GM12878 (cell line): ENCODE data around the gene NEU4. TPM values are rescaled to one million over a fixed set of nuclear protein-coding genes. Genes with fewer than 3 reads are reported as not detected.
A peak's percentile ranks its signal among the peaks of the same experiment; 100 is the strongest.

Experiments
- ASH2L ChIP-seq: fragments of 300-600, 200-600 bp; sonication (generic); IDR thresholded peaks from 2 replicates; pipeline ENCODE4 v1.6.1; 2017; ENCODE audit warnings: low read depth, mild to moderate bottlenecking, borderline replicate concordance
- EED ChIP-seq: sonication (generic); IDR thresholded peaks from 2 replicates; pipeline ENCODE4 v1.6.1; 2016; ENCODE audit warnings: antibody characterized with exemption, low read depth
- FOXM1 ChIP-seq: IDR thresholded peaks from 2 replicates; pipeline ENCODE4 v1.6.1; 2012; ENCODE audit warnings: low read depth, mild to moderate bottlenecking, inconsistent platforms, low read length, moderate library complexity
- JUNB ChIP-seq: IDR thresholded peaks from 2 replicates; pipeline ENCODE4 v1.6.1; 2016; ENCODE audit warnings: antibody characterized with exemption, mild to moderate bottlenecking
- LARP7 ChIP-seq: fragments of 450-650 bp; IDR thresholded peaks from 2 replicates; pipeline ENCODE4 v1.6.1; 2017; ENCODE audit warnings: mild to moderate bottlenecking
- MYB ChIP-seq: fragments of 150-350 bp; IDR thresholded peaks from 2 replicates; pipeline ENCODE4 v1.6.1; 2014; ENCODE audit warnings: mild to moderate bottlenecking, low read depth, low read length, borderline replicate concordance
- NFXL1 ChIP-seq: fragments of 450-650 bp; IDR thresholded peaks from 2 replicates; pipeline ENCODE4 v1.6.1; 2017; ENCODE audit warnings: antibody characterized with exemption, mild to moderate bottlenecking, borderline replicate concordance
- PML ChIP-seq: IDR thresholded peaks from 2 replicates; pipeline ENCODE4 v1.6.1; 2012; ENCODE audit warnings: low read length, inconsistent platforms
- POLR2AphosphoS5 ChIP-seq: IDR thresholded peaks from 2 replicates; pipeline ENCODE4 v1.6.1; 2011; ENCODE audit warnings: mild to moderate bottlenecking, low read length, inconsistent platforms
- RELA ChIP-seq: fragments of 450-650 bp; IDR thresholded peaks from 2 replicates; pipeline ENCODE4 v1.8.0; 2014; ENCODE audit warnings: borderline replicate concordance; ENCODE audit not compliant: partially characterized antibody
- SMAD5 ChIP-seq: IDR thresholded peaks from 2 replicates; pipeline ENCODE4 v1.6.1; 2016; ENCODE audit warnings: antibody characterized with exemption, low read depth
- SREBF2 ChIP-seq: IDR thresholded peaks from 2 replicates; pipeline ENCODE4 v1.6.1; 2012; ENCODE audit warnings: mild to moderate bottlenecking, low read length
- YY1 ChIP-seq: IDR thresholded peaks from 2 replicates; pipeline ENCODE4 v1.6.1; 2011; ENCODE audit warnings: low read depth, mild to moderate bottlenecking, low read length
- ZBED1 ChIP-seq: IDR thresholded peaks from 2 replicates; pipeline ENCODE4 v1.6.1; 2016; ENCODE audit warnings: borderline replicate concordance
- polyA plus RNA-seq, 11 experiments: library from polyadenylated mRNA; depleted of rRNA in 4 of 11; unstranded in 6 of 11; stranded (reverse) in 5 of 11; fragments of >200 nt; fragmentation: Nextera tagmentation in 4 of 11; fragmentation: Illumina TruSeq in 1 of 11; extraction: Ambion mirVana in 4 of 11; extraction: Trizol in 1 of 11; gene quantifications; 1 replicate in 1 of 11; 2 replicates in 10 of 11; pipeline versions ENCODE4 v1.2.1 to v1.2.3, GENCODE V29; 2011 to 2016; ENCODE audit warnings: inconsistent platforms in 2 of 11, missing spikeins in 2 of 11, low read depth in 1 of 11
- total RNA-seq, 4 experiments: library from RNA; depleted of rRNA in 3 of 4; stranded (reverse); fragments of >200 nt in 3 of 4; fragmentation: Illumina TruSeq in 1 of 4; extraction: Trizol in 1 of 4; gene quantifications; 2 replicates each; pipeline versions ENCODE4 v1.2.1 to v1.2.3, GENCODE V29; 2013 to 2021
- TF ChIP-seq, protein P1 (sequence below): IDR thresholded peaks from 2 replicates; pipeline ENCODE4 v1.6.1; 2011; ENCODE audit warnings: borderline replicate concordance, low read depth, mild to moderate bottlenecking, moderate library complexity, low read length; ENCODE audit not compliant: insufficient read depth, poor library complexity, severe bottlenecking
- TF ChIP-seq, protein P2 (sequence below): fragments of 450-650 bp; IDR thresholded peaks from 2 replicates; pipeline ENCODE4 v1.6.1; 2014; ENCODE audit warnings: mild to moderate bottlenecking
- TF ChIP-seq, protein P3 (sequence below): fragments of 450-650 bp; IDR thresholded peaks from 2 replicates; pipeline ENCODE4 v1.6.1; 2017; ENCODE audit warnings: borderline replicate concordance
- TF ChIP-seq, protein P4 (sequence below), 3 experiments: IDR thresholded peaks in 2 of 3; conservative IDR thresholded peaks in 1 of 3; 2 replicates each; pipeline ENCODE4 v1.5.1; 2011; ENCODE audit warnings: low read depth in 3 of 3, low read length in 3 of 3, mild to moderate bottlenecking in 3 of 3, control low read depth in 2 of 3, moderate library complexity in 2 of 3, inconsistent platforms in 1 of 3, mixed read lengths in 1 of 3; ENCODE audit not compliant: control insufficient read depth in 2 of 3, insufficient read depth in 1 of 3; ENCODE audit errors: extremely low read depth in 1 of 3
- TF ChIP-seq, protein P5 (sequence below): fragments of 450-650 bp; conservative IDR thresholded peaks from 2 replicates; pipeline ENCODE4 v1.6.1; 2017; ENCODE audit warnings: mild to moderate bottlenecking, moderate library complexity

The NEU4 gene
- total and polyA plus RNA-seq, 10 of the 15 experiments (the other 5 are each of a cell fraction or from before 2014, with no cell fraction given), result 0.01 to 0.28 (median 0.14) TPM; not detected in 5

DNA sequence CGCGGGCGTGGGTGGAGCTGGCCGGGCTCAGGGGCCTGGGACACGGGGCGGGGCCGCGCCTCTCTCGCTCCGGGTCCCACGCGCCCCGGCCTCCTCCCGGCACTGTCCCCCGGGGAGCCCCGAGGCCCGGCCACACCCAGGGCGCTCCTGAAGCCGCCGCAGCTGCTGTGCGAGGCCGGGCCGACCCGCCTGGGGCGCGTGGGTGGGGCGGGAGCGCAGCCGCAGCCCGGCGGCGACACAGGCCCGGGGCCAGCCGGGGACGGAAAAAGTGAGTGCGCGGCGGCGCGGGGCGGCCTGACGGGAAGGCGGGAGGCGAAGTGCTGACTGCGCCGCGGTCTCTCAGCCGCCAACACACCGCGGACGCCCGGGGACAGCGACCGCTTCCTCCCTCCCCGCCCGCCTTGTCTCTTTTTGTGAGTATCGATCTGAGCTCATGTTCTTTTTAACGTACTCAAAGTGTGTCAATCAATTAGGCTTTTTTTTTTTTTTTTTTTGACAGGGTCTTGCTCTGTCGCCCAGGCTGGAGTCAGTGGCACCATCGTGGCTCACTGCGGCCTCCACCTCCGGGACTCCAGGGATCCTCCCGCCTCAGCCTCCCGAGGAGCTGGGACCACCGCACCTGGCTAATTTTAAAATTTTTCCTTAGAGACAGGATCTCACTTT lies 35.2 kb downstream of the NEU4 start (continued):
- TF ChIP-seq, protein P1, sequence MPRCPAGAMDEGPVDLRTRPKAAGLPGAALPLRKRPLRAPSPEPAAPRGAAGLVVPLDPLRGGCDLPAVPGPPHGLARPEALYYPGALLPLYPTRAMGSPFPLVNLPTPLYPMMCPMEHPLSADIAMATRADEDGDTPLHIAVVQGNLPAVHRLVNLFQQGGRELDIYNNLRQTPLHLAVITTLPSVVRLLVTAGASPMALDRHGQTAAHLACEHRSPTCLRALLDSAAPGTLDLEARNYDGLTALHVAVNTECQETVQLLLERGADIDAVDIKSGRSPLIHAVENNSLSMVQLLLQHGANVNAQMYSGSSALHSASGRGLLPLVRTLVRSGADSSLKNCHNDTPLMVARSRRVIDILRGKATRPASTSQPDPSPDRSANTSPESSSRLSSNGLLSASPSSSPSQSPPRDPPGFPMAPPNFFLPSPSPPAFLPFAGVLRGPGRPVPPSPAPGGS, result no peak
- TF ChIP-seq JUNB, result no peak
- TF ChIP-seq SMAD5, result no peak
- no peak for TF ChIP-seq ZBED1
- TF ChIP-seq, protein P2, sequence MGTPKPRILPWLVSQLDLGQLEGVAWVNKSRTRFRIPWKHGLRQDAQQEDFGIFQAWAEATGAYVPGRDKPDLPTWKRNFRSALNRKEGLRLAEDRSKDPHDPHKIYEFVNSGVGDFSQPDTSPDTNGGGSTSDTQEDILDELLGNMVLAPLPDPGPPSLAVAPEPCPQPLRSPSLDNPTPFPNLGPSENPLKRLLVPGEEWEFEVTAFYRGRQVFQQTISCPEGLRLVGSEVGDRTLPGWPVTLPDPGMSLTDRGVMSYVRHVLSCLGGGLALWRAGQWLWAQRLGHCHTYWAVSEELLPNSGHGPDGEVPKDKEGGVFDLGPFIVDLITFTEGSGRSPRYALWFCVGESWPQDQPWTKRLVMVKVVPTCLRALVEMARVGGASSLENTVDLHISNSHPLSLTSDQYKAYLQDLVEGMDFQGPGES, result no peak
- TF ChIP-seq SREBF2, result no peak
- TF ChIP-seq NFXL1, result no peak
- no peak for TF ChIP-seq PML
- TF ChIP-seq ASH2L, result no peak
- TF ChIP-seq MYB, result no peak
- TF ChIP-seq, protein P3, sequence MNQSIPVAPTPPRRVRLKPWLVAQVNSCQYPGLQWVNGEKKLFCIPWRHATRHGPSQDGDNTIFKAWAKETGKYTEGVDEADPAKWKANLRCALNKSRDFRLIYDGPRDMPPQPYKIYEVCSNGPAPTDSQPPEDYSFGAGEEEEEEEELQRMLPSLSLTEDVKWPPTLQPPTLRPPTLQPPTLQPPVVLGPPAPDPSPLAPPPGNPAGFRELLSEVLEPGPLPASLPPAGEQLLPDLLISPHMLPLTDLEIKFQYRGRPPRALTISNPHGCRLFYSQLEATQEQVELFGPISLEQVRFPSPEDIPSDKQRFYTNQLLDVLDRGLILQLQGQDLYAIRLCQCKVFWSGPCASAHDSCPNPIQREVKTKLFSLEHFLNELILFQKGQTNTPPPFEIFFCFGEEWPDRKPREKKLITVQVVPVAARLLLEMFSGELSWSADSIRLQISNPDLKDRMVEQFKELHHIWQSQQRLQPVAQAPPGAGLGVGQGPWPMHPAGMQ, result no peak
- TF ChIP-seq, protein P4, sequence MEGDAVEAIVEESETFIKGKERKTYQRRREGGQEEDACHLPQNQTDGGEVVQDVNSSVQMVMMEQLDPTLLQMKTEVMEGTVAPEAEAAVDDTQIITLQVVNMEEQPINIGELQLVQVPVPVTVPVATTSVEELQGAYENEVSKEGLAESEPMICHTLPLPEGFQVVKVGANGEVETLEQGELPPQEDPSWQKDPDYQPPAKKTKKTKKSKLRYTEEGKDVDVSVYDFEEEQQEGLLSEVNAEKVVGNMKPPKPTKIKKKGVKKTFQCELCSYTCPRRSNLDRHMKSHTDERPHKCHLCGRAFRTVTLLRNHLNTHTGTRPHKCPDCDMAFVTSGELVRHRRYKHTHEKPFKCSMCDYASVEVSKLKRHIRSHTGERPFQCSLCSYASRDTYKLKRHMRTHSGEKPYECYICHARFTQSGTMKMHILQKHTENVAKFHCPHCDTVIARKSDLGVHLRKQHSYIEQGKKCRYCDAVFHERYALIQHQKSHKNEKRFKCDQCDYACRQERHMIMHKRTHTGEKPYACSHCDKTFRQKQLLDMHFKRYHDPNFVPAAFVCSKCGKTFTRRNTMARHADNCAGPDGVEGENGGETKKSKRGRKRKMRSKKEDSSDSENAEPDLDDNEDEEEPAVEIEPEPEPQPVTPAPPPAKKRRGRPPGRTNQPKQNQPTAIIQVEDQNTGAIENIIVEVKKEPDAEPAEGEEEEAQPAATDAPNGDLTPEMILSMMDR (IDR thresholded peaks at IDR 0.05 in 2 of 3, conservative IDR thresholded peaks at IDR 0.05 in 1 of 3; ENCODE audit: control insufficient read depth in 2 of 3, extremely low read depth in 1 of 3, insufficient read depth in 1 of 3, low read depth in 3 of 3, low read length in 3 of 3), result no peak
- TF ChIP-seq RELA, result no peak
- TF ChIP-seq EED, result peak; percentile 44
- TF ChIP-seq POLR2AphosphoS5, result no peak
- TF ChIP-seq, protein P5, sequence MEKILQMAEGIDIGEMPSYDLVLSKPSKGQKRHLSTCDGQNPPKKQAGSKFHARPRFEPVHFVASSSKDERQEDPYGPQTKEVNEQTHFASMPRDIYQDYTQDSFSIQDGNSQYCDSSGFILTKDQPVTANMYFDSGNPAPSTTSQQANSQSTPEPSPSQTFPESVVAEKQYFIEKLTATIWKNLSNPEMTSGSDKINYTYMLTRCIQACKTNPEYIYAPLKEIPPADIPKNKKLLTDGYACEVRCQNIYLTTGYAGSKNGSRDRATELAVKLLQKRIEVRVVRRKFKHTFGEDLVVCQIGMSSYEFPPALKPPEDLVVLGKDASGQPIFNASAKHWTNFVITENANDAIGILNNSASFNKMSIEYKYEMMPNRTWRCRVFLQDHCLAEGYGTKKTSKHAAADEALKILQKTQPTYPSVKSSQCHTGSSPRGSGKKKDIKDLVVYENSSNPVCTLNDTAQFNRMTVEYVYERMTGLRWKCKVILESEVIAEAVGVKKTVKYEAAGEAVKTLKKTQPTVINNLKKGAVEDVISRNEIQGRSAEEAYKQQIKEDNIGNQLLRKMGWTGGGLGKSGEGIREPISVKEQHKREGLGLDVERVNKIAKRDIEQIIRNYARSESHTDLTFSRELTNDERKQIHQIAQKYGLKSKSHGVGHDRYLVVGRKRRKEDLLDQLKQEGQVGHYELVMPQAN, result peak; percentile 53; the same call in 1 of the 2 replicates
- TF ChIP-seq LARP7, result peak; percentile 90
- TF ChIP-seq FOXM1, result no peak
- no peak for TF ChIP-seq YY1
